ENCODE results near the gene PREX1.
"Not testable (repeated sequence)": the region's sequence is repeated elsewhere in the genome, so short reads cannot be mapped to it uniquely, and the experiment has no call there.

The PREX1 gene

GRCh38 chr20:48817367-48818030, 10.3 kb downstream of the PREX1 start:
- Histone ChIP-seq H3K4me3 (no peak overlapping the region), H3K27me3 (ENCODE audit: low read depth) (no peaks in the 10 kb centered on the region), H3K36me3 (replicated peaks) (no peaks in the 10 kb centered on the region), H3K4me1 (no peaks in the 10 kb centered on the region), H3K9me3 (no peaks in the 10 kb centered on the region)
- DNase-seq (ENCODE audit: low spot score in 2 of 2): no peak
- in situ Hi-C loops (cut with MboI; ENCODE audit: low sequenced_read_pairs): no loop called here

GRCh38 chr20:48816282-48817205, 11.3 kb downstream of the PREX1 start:
- Histone ChIP-seq H3K36me3 (replicated peaks) (no peaks in the 10 kb centered on the region), H3K4me3 (no peak overlapping the region), H3K27me3 (ENCODE audit: low read depth) (no peaks in the 10 kb centered on the region), H3K9me3 (no peaks in the 10 kb centered on the region), H3K4me1 (no peaks in the 10 kb centered on the region)
- in situ Hi-C loops (cut with MboI; ENCODE audit: low sequenced_read_pairs): no loop called here
- no peak for DNase-seq (ENCODE audit: low spot score in 2 of 2)

GRCh38 chr20:48815537-48815936, 12.3 kb downstream of the PREX1 start:
- Histone ChIP-seq H3K27me3 (ENCODE audit: low read depth) (no peaks in the 10 kb centered on the region), H3K4me3 (no peak overlapping the region), H3K36me3 (replicated peaks) (no peaks in the 10 kb centered on the region), H3K9me3 (no peaks in the 10 kb centered on the region), H3K4me1 (no peaks in the 10 kb centered on the region)
- in situ Hi-C loops (cut with MboI; ENCODE audit: low sequenced_read_pairs): no loop called here
- no peak for DNase-seq (ENCODE audit: low spot score in 2 of 2)

GRCh38 chr20:48814633-48815032, 13.2 kb downstream of the PREX1 start:
- Histone ChIP-seq H3K27me3 (ENCODE audit: low read depth) (no peaks in the 10 kb centered on the region), H3K9me3 (no peaks in the 10 kb centered on the region), H3K4me1 (no peaks in the 10 kb centered on the region), H3K36me3 (replicated peaks) (no peaks in the 10 kb centered on the region), H3K4me3 (no peak overlapping the region)
- no peak for DNase-seq (ENCODE audit: low spot score in 2 of 2)
- in situ Hi-C loops (cut with MboI; ENCODE audit: low sequenced_read_pairs): no loop called here

GRCh38 chr20:48813930-48814546, 13.8 kb downstream of the PREX1 start:
- H3K4me3 ChIP-seq: no peak overlapping the region
- H3K9me3 ChIP-seq: no peaks in the 10 kb centered on the region
- DNase-seq (ENCODE audit: low spot score in 2 of 2): no peak
- in situ Hi-C loops (cut with MboI; ENCODE audit: low sequenced_read_pairs): no loop called here
- no peaks in the 10 kb centered on the region for H3K4me1 ChIP-seq
- no peaks in the 10 kb centered on the region for H3K36me3 ChIP-seq (replicated peaks)
- no peaks in the 10 kb centered on the region for H3K27me3 ChIP-seq (ENCODE audit: low read depth)

GRCh38 chr20:48813446-48813747, 14.4 kb downstream of the PREX1 start:
- in situ Hi-C loops (cut with MboI; ENCODE audit: low sequenced_read_pairs): no loop called here
- Histone ChIP-seq H3K27me3 (ENCODE audit: low read depth) (no peaks in the 10 kb centered on the region), H3K4me3 (no peak overlapping the region), H3K9me3 (no peaks in the 10 kb centered on the region), H3K36me3 (replicated peaks) (no peaks in the 10 kb centered on the region), H3K4me1 (no peaks in the 10 kb centered on the region)
- DNase-seq (ENCODE audit: low spot score in 2 of 2): no peak

GRCh38 chr20:48812600-48813445, 15.0 kb downstream of the PREX1 start:
- no peaks in the 10 kb centered on the region for H3K27me3 ChIP-seq (ENCODE audit: low read depth)
- no peaks in the 10 kb centered on the region for H3K36me3 ChIP-seq (replicated peaks)
- DNase-seq (ENCODE audit: low spot score in 2 of 2): no peak
- in situ Hi-C loops (cut with MboI; ENCODE audit: low sequenced_read_pairs): no loop called here
- no peaks in the 10 kb centered on the region for H3K9me3 ChIP-seq
- no peak overlapping the region for H3K4me3 ChIP-seq
- no peaks in the 10 kb centered on the region for H3K4me1 ChIP-seq

GRCh38 chr20:48812114-48812513, 15.7 kb downstream of the PREX1 start:
- DNase-seq (ENCODE audit: low spot score in 2 of 2); H3K36me3 ChIP-seq (replicated peaks); H3K4me3 ChIP-seq; H3K27me3 ChIP-seq (ENCODE audit: low read depth); H3K4me1 ChIP-seq; H3K9me3 ChIP-seq; in situ Hi-C loops (cut with MboI; ENCODE audit: low sequenced_read_pairs): not testable (repeated sequence)

- no peaks in the 10 kb centered on the region; the same call in 1 of the 2 replicates for H3K9me3 ChIP-seq
- no peaks in the 10 kb centered on the region for H3K36me3 ChIP-seq (replicated peaks)
- in situ Hi-C loops (cut with MboI; ENCODE audit: low sequenced_read_pairs): no loop called here
- no peaks in the 10 kb centered on the region for H3K4me1 ChIP-seq
- no peak for DNase-seq (ENCODE audit: low spot score in 2 of 2)
- H3K4me3 ChIP-seq: no peak overlapping the region
- no peaks in the 10 kb centered on the region for H3K27me3 ChIP-seq (ENCODE audit: low read depth)
These were observed 18.1 kb downstream of the PREX1 start for GRCh38 chr20:48809673-48810072.

GRCh38 chr20:48808382-48809034, 19.3 kb downstream of the PREX1 start:
- H3K27me3 ChIP-seq (ENCODE audit: low read depth): no peaks in the 10 kb centered on the region
- no peaks in the 10 kb centered on the region; the same call in 1 of the 2 replicates for H3K9me3 ChIP-seq
- H3K4me3 ChIP-seq: no peak overlapping the region
- no peaks in the 10 kb centered on the region for H3K36me3 ChIP-seq (replicated peaks)
- H3K4me1 ChIP-seq: no peaks in the 10 kb centered on the region
- in situ Hi-C loops (cut with MboI; ENCODE audit: low sequenced_read_pairs): no loop called here
- no peak for DNase-seq (ENCODE audit: low spot score in 2 of 2)

GRCh38 chr20:48807586-48808381, 20.0 kb downstream of the PREX1 start:
- no peak overlapping the region for H3K4me3 ChIP-seq
- in situ Hi-C loops (cut with MboI; ENCODE audit: low sequenced_read_pairs): no loop called here
- no peaks in the 10 kb centered on the region for H3K27me3 ChIP-seq (ENCODE audit: low read depth)
- DNase-seq (ENCODE audit: low spot score in 2 of 2): no peak
- H3K4me1 ChIP-seq: no peaks in the 10 kb centered on the region
- no peaks in the 10 kb centered on the region for H3K36me3 ChIP-seq (replicated peaks)
- H3K9me3 ChIP-seq: no peaks in the 10 kb centered on the region; the same call in 1 of the 2 replicates

- in situ Hi-C loops (cut with MboI; ENCODE audit: low sequenced_read_pairs): no loop called here
- no peaks in the 10 kb centered on the region for H3K27me3 ChIP-seq (ENCODE audit: low read depth)
- H3K9me3 ChIP-seq: no peaks in the 10 kb centered on the region; the same call in 1 of the 2 replicates
- no peak for DNase-seq (ENCODE audit: low spot score in 2 of 2)
- H3K4me1 ChIP-seq: no peaks in the 10 kb centered on the region
- H3K4me3 ChIP-seq: no peak overlapping the region
- no peaks in the 10 kb centered on the region for H3K36me3 ChIP-seq (replicated peaks)
These were observed 20.7 kb downstream of the PREX1 start for GRCh38 chr20:48807051-48807450.

Measured in HAP-1 (cell line).